ENCODE results near the gene LYPD6.
A peak's percentile ranks its signal among the peaks of the same experiment; 100 is the strongest.
"Not testable (repeated sequence)": the region's sequence is repeated elsewhere in the genome, so short reads cannot be mapped to it uniquely, and the experiment has no call there.

LYPD6 gene

DNA sequence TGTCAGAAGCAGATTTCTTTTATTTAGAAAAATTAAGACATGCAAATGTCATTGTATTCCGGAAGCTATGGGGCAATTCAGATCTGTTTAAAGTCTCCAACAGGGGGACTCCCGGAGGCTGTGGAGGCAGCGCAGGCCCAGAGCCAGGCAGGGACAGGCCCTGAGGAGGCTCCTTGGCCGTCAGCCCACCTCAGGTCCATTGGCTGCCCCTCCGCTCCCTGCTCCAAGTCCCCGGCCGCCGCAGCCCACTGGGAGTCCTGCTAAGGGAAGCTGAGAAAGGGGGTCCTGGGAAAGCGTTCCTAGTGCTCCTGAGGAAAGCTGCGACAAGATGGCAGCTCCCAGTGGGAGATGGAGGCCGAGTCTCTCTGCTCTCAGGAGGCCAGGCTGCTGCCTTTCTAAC, 20.0 kb upstream of the LYPD6 start:
- in situ Hi-C loops (cut with HindIII; ENCODE audit: low sequenced_read_pairs), result no loop called here
- TF ChIP-seq, protein P1, sequence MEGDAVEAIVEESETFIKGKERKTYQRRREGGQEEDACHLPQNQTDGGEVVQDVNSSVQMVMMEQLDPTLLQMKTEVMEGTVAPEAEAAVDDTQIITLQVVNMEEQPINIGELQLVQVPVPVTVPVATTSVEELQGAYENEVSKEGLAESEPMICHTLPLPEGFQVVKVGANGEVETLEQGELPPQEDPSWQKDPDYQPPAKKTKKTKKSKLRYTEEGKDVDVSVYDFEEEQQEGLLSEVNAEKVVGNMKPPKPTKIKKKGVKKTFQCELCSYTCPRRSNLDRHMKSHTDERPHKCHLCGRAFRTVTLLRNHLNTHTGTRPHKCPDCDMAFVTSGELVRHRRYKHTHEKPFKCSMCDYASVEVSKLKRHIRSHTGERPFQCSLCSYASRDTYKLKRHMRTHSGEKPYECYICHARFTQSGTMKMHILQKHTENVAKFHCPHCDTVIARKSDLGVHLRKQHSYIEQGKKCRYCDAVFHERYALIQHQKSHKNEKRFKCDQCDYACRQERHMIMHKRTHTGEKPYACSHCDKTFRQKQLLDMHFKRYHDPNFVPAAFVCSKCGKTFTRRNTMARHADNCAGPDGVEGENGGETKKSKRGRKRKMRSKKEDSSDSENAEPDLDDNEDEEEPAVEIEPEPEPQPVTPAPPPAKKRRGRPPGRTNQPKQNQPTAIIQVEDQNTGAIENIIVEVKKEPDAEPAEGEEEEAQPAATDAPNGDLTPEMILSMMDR (IDR thresholded peaks at IDR 0.05; ENCODE audit: low read depth, low read length, missing control alignments), result no peak

DNA sequence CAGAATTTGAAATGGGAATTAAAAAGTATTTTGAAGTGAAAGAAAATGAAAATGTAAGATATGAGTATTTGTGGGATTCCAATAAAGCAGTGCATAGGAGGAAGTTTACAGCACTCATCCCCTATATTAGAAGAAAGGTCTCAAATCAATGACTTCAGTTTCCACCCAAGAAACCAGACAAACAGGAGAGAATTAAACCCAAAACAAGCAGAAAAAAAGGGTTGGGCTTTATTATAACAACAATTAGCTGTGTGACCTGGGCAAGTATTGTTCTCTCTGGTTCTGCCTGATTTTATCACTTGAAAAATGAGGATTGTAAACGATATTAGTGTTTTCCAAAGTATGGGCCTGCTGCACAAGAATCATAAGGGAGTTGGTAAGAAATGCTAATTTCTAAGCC, 18.3 kb upstream of the LYPD6 start:
- TF ChIP-seq, protein P1 (IDR thresholded peaks at IDR 0.05; ENCODE audit: low read depth, low read length, missing control alignments), result no peak
- in situ Hi-C loops (cut with HindIII; ENCODE audit: low sequenced_read_pairs), result no loop called here
- H3K4me3 ChIP-seq (ENCODE audit: low read depth, low read length), result no peak overlapping the region
- no peak for DNase-seq (ENCODE audit: low read depth)

More for the DNA sequence above, 20.0 kb upstream of the LYPD6 start:
- no peak overlapping the region for H3K4me3 ChIP-seq (ENCODE audit: low read depth, low read length)
- no peak for DNase-seq (ENCODE audit: low read depth)

DNA sequence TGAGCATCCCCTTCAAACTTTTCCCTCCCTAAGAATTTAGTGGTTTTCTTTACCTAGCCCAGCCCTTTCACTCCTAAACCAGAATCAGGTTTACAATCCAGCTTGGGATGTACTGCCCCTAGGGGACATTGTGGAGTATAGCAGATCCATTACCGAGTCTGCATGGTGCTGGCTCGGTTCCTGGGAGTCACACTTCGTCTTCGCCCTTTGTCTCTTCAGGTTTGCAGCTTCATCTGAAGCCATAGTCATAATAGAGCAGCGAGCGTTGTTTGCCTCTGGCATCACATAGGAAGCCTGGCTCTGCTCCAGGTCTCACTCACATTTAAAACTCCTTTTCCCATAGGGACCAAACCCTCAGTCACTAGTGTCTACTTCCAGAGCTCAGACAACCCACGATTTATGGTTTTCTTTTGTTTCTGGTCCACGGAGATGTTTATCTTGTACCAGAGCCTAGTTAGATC, 16.8 kb upstream of the LYPD6 start:
- in situ Hi-C loops (cut with HindIII; ENCODE audit: low sequenced_read_pairs), result no loop called here

DNA sequence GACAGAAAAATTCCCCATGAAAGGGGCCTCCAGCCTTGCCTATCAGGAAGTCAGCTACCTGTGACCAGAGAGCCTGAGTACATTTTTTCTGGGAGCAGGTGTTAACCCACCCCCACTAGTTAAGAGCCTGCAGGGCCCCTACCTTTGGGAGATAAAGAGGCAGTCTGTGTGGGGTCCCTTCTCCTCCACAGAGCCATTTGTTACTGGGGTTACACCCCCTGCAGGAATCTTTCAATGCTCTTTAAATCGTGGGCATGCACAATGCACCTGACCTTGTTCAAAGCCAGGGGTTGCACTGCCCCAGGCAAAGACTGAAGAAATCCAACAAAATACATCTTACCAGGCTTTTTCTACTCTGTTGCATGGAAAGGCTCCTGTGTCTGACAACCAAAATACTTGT, 15.7 kb upstream of the LYPD6 start:
- TF ChIP-seq, protein P1 (IDR thresholded peaks at IDR 0.05; ENCODE audit: low read depth, low read length, missing control alignments), result no peak
- H3K4me3 ChIP-seq (ENCODE audit: low read depth, low read length), result no peak overlapping the region
- in situ Hi-C loops (cut with HindIII; ENCODE audit: low sequenced_read_pairs), result no loop called here
- no peak for DNase-seq (ENCODE audit: low read depth)

More for the DNA sequence above, 16.8 kb upstream of the LYPD6 start:
- no peak overlapping the region for H3K4me3 ChIP-seq (ENCODE audit: low read depth, low read length)
- no peak for DNase-seq (ENCODE audit: low read depth)
- TF ChIP-seq, protein P1 (IDR thresholded peaks at IDR 0.05; ENCODE audit: low read depth, low read length, missing control alignments), result peak; percentile 83

DNA sequence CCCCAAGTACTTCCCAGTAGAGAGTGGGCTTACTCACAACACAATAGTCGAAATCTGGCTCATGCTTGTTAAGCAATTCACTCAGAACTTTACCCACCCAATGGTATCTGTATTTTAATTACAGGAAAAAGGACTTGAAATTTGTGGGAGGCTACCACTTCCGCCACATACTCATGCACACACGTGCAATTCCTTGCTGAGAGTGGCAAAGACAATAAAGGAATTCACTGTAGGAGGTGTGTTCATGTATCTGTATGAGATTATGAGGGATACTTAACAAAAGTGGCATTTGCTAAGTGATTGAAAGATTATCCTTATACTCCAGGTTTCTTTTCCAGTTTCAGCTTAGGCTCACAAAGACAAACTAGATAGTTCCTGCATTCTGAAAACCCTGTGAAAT, 14.9 kb upstream of the LYPD6 start:
- TF ChIP-seq, protein P1 (IDR thresholded peaks at IDR 0.05; ENCODE audit: low read depth, low read length, missing control alignments), result no peak
- no peak overlapping the region for H3K4me3 ChIP-seq (ENCODE audit: low read depth, low read length)
- in situ Hi-C loops (cut with HindIII; ENCODE audit: low sequenced_read_pairs), result no loop called here
- DNase-seq (ENCODE audit: low read depth), result no peak

DNA sequence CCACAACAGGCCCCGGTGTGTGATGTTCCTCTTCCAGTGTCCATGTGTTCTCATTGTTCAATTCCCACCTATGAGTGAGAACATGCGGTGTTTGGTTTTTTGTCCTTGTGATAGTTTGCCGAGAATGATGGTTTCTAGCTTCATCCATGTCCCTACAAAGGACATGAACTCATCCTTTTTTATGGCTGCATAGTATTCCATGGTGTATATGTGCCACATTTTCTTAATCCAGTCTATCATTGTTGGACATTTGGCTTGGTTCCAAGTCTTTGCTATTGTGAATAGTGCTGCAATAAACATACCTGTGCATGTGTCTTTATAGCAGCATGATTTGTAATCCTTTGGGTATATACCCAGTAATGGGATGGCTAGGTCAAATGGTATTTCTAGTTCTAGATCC, 11.8 kb upstream of the LYPD6 start:
- H3K4me3 ChIP-seq (ENCODE audit: low read depth, low read length); DNase-seq (ENCODE audit: low read depth); in situ Hi-C loops (cut with HindIII; ENCODE audit: low sequenced_read_pairs): not testable (repeated sequence)

DNA sequence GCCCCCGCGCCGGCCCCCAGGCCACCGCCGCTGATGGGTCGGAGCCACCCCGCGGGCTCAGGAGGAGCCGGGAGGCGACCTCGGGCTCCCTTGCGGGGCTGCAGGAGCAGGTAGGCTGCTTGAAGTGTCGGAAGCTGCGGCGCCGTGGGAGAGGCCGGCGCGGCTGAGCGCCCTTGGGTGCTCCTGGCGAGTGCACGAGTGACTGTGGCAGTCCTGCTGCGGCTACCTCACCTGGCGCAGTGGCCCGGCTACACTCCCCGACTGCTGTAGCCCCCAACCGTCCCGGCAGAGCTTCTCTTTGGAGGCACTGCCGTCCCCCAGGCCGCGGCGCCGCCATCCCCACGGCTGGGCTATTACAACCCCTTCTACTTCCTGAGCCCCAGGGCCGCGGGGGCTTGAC, 10.0 kb upstream of the LYPD6 start:
- TF ChIP-seq, protein P1 (IDR thresholded peaks at IDR 0.05; ENCODE audit: low read depth, low read length, missing control alignments), result no peak
- in situ Hi-C loops (cut with HindIII; ENCODE audit: low sequenced_read_pairs), result no loop called here
- no peak for DNase-seq (ENCODE audit: low read depth)
- H3K4me3 ChIP-seq (ENCODE audit: low read depth, low read length), result no peak overlapping the region

All from astrocyte of the cerebellum (primary cell).